ENCODE data around the gene PLP2.
"Not testable (repeated sequence)": the region's sequence is repeated elsewhere in the genome, so short reads cannot be mapped to it uniquely, and the experiment has no call there.

PLP2 gene, protein sequence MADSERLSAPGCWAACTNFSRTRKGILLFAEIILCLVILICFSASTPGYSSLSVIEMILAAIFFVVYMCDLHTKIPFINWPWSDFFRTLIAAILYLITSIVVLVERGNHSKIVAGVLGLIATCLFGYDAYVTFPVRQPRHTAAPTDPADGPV

DNA sequence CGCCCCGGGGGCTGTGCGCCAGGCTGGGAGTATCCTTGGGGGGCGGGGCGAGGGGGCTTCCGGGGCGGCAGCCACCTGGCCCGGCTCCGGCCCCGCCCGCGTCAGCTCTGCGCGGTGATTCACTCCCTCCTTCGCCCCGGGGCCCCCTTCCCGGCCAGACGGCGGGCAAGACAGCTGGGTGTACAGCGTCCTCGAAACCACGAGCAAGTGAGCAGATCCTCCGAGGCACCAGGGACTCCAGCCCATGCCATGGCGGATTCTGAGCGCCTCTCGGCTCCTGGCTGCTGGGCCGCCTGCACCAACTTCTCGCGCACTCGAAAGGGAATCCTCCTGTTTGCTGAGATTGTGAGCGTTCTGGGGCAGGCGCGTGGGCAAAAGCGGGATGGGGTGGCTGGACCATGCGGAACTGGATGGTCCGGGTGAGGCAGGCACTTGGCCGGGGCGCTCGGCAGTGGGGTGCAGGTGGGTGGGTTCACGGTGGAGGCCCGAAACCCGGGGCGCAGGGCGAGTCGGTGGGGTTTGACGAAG, at the start of gene PLP2:
TSS of gene PLP2 (plus strand) at position 147 of the 528 bp plus-strand sequence. CDS start at position 250, 103 bp downstream.
- DNase-seq: peak; percentile 81

DNA sequence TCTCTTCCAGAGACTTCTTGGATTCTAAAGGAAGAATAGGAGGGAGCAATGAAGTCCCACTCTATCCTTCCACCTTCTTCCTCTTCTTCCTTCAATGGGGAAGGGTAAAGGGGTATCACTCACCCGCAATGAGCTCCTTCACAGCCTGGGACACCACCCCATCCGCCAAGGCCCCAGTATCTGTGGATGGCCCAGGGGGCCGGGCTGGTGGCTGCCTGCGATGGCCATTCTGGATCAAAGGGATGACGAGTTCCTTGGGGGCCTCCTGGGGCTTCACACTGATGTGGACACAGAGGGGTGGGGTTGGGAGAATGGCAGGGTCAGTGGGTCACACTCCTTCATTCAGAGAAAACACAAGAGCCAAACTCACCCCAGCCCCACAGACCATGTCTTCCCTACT, 49.2 kb upstream of the PLP2 start:
- no peak for DNase-seq

DNA sequence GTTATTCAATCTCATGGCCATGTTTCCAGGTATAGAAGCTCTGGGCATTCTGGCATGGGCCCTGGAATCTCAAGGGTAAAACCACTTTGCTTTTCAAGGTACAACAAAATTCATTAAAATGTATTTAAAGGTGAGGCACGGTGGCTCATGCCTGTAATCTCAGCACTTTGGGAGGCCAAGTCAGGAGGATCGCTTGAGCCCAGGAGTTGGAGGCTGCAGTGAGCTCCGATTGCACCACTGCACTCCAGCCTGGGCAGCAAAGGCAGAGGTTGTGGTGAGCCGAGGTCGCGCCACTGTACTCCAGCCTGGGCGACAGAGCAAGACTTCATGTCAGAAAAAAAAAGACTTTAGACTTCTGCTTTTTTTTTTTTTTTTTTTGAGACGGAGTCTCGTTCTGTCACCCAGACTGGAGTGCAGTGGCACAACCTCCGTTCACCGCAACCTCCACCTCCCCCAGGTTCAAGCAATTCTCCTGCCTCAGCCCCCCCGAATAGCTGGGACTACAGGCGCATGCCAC, 43.9 kb upstream of the PLP2 start:
- not testable (repeated sequence) for DNase-seq

DNA sequence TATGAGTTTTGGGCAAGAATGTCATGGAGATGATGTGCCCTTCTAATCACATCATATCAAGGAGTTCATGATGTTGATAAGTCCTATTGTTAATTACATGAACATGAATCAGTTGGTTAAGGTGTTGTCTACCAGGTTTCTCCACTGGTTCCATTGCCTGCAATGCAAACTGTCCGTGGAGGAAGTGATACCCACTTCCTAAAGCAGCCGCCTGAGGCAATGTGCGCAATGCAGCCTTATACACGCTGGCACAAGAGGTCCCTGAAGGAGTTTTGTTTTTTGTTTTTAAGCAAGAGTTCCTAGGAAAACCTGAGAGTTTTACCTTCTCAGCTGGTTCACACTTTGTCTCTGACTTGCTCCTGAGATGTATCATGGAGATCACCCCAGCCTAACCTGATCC, 42.3 kb upstream of the PLP2 start:
- no peak for DNase-seq

DNA sequence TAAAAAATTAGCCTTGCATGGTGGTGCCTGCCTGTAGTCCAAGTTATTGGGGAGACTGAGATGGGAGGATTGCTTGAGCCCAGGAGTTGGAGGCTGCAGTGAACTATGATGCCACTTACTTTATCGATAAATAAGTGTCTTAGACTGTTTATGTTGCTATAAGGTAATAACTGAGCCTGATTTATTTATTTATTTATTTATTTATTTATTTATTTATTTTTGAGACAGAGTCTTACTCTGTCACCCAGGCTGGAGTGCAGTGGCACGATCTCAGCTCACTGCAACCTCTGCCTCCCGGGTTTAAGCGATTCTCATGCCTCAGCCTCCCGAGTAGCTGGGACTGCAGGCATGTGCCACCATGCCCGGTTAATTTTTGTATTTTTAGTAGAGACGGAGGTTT, 39.4 kb upstream of the PLP2 start:
- DNase-seq: not testable (repeated sequence)

DNA sequence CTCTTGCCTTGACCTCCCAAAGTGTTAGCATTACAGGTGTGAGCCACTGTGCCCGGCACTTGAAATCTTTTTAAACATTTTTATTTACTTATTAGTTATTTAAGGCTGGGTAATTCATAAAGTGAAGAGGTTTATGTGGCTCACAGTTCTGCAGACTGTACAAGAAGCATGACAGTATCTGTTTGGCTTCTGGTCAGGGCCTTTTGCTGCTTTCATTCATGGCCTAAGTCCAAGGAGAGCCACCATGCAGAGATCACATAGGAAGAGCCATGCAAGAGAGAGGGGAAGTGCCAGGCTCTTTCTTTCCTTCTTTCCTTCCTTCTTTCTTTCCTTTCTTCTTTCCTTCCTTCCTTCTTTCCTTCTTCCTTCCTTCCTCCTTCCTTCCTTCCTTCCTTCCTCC, 37.9 kb upstream of the PLP2 start:
- DNase-seq: no peak

DNA sequence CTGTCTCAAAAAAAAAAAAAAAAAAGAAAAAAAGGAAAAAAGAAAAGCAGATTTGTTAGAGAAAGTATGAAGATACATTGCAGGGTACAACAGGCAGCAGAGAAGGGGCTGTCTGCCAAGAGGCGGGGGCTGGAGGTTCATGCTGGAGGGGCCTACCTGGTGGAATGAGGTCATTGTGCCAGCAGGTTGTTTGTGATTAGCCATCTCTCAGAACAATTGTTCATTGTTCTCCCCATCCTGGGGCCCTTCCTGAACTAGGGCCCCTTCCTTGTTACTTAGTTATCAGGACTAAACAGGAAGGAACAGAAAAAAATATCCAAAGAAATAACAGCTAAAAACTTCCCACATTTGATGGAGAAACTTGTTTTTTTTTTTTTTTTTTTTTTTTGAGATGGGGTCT, 34.2 kb upstream of the PLP2 start:
- no peak for DNase-seq

DNA sequence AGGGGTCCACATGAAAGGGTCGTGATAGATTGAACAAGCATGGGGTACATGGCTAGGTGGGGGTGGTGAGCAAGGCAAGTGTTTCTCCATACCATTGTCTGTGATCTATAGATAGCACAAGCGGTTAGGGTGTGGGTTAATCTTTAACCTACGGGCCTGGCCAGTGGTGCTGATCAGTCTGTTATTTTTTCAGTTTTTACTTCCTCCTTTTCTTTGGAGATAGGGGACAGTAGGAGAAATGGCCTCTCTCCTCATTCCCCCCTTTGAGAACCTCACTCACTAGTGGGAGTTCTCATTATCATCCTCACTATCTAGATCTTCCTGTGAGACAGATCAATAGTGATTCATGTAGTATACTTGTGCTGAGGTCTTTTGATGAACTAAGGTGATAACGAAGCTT, 32.0 kb upstream of the PLP2 start:
- DNase-seq: no peak

DNA sequence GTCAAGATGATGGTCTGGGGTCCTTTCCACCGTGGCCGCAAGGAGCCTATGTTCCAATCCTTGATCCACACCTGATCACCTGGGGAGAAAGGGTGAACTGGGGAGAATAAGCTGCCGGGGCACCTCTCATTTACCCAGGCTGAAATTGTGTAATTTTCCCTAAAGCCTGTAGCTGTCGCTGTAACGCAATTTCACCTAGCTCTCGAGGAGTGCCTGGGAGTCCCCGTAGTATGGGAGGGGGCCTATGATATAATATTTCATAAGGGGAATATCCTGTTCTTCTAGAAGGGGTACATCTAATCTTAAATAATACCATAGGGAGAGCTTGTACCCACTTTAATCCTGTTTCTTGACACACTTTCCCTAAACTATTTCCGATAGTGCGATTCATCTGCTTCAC, 29.4 kb upstream of the PLP2 start:
- not testable (repeated sequence) for DNase-seq

DNA sequence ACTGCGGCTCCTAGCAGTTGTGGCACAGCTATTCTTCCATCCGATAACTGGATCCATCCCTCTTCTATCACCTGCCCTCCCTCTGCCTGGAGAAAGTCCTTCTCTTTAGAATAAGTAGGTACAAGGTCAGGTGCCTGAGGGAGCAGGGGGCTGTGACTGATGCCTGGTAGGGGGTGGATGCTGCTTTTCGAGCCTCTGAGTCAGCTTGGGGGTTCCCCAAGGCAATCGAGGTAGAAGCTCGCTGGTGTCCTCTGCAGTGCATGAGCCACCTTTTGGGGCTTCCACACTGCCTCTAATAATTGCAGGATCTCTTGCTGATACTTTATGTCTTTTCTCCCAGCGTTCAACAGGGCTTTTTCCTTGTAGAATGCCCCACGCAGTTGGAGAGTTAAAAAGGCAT, 28.5 kb upstream of the PLP2 start:
- DNase-seq: not testable (repeated sequence)

DNA sequence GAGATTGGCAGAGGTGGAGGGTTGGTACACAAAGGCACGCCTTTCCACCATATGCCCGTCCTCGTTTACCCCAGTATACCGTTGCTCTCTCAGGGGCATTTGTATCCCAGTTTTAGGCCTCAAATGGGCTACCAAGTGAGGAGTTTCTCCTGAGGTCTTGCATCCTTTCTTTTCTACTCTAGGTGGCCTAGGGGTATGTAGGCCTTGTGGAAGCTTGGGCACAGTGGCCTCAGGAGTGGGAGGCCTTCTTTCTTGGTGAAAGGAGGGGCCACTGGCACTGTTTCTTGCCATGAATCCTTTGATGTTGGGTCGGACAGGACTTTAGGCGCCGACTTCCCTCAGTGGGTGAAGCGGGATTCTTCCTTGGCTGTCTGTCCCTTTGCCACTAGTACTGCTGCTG, 24.4 kb upstream of the PLP2 start:
- DNase-seq: no peak

DNA sequence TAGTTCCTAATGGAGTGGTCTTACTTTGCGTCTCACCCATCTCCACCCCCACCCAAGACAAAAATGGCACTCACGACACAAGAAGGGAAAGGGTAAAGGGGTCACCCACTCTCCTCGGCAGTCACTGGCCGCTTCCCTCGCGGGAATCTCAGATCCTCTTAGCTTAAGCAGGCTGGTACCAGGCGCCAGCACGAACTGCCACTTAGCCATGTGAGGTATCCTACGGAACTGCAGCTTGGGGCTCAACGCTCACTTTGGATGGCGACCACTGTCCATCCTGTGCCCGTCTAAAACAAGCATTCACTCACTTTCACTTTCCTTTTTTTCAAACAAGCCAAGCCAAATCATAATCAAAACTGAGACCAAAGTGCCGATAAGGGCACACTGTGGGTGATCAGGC, 23.8 kb upstream of the PLP2 start:
- DNase-seq: no peak

DNA sequence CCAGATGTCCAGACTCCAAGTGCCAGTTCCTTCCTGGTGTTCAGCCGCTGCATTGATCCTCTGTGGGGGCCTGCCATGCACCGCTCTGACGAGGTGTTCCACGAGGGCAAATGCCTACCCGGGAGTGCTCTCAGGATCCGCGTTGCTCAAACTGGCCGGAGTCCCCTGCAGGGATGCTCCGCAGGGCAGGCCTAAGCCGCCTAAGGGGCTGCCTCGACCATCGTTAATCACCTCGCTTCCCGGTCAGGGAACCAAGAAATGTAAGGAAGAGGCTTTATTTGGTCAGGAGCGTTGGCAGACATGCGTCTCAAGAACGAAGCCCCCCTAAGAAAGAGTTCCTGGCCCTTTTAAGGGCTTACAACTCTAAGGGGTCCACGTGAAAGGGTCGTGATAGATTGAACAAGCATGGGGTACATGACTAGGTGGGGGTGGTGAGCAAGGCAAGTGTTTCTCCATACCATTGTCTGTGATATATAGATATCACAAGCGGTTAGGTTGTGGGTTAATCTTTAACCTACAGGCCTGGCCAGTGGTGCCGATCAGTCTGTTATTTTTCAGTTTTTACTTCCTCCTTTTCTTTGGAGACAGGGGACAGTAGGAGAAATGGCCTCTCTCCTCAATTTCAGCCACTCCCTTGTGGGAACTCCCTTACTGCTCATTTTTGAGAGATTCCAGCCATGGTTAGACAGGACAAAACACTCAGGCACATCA, 23.2 kb upstream of the PLP2 start:
- DNase-seq: not testable (repeated sequence)

DNA sequence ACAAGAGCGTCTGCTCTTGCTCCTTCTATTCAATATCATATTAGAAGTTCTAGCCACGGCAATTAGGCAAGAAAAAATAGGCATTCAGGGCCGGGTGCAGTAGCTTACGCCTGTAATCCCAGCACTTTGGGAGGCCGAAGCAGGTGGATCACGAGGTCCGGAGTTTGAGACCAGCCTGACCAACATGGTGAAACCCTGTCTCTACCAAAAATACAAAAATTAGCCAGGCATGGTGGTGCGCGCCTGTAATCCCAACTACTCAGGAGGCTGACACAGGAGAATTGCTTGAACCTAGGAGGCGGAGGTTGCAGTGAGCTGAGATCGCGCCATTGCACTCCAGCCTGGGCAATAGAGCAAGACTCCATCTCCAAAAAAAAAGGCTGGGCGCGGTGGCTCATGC, 22.4 kb upstream of the PLP2 start:
- not testable (repeated sequence) for DNase-seq

DNA sequence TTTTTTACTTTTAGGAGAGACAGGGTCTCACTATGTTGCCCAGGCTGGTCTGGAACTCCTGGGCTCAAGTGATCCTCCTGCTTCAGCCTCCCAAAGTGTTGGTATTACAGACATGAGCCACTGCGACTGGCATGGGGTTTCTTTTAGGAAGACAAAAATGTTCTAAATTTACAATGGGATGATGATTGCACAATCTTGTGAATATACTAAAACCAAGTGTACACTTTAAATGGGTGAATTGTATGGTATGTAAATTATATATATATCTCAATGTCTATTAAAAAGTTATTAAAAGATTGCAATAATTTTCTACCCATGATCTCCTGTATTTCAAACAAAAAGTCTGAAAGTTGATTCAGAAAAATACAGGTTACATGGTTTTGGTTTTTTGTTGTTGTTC, 18.2 kb upstream of the PLP2 start:
- no peak for DNase-seq

DNA sequence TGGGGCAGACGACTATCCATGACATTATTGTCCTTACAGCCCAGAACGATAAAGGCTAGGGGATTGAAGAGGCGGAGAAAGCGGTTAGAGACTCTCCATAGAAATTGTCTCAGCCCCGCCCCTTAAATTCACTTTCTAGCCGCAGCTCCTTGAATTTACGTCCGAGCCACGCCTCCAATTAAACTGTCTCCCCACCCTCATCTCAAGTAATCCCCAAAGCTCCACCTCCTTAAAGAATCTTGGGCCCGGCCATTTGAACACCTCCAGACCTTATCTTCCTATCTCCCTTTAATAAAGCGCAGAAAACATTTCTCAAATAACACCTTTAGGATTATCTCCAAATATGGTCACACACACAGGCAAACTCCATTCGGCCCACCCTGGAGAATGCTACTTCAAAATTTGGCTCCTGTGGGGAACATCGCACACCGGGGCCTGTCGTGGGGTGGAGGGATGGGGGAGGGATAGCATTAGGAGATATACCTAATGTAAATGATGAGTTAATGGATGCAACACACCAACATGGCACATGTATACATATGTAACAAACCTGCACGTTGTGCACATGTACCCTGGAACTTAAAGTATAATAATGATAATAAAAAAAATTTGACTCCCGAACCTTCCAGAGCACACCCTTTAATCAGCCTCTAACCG, 16.3 kb upstream of the PLP2 start:
- DNase-seq: no peak

DNA sequence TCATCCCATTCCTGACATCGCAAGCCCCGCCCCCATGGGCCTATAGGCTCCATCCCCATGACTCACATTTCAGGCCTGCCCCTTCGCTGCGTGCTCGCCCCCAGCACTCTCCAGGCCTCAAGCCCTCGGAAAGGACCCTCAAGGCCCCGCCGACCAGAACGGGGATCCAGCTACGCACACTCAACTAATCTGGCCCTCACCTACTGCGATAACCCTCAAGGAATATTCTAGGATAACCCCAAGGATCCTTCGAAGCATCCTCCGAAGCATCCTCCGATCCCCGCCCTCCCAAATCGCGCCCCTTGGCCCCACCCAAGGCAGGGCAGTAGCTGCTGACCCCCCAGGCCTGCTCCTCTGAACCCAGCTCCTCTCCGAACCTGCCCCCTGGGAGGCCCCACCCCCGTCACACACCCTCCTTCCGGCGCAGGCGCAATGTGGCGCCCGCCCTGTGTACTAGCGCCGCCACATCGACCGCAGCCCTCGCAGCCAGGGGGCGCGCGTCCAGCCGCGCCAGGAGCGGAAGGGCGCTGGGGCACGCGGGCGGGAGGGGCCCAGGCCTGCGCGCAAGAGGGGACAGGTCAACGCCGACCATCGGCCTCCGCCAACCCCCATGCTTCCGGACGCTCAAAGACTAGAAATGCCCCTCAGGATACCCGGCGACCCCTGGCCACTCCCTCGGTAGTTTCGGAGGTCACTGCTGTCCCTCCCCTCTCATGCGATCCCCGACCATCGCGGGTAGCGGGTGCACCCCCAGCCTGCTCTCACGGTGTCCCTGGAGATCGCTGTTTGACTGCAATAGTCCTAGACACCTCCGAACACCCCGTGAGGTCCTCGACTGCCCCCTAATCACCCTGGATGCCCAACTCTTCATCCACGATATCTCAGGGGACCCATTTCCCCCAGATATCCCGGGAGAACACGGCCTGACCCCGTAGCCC, 15.5 kb upstream of the PLP2 start:
- DNase-seq: peak; percentile 91

DNA sequence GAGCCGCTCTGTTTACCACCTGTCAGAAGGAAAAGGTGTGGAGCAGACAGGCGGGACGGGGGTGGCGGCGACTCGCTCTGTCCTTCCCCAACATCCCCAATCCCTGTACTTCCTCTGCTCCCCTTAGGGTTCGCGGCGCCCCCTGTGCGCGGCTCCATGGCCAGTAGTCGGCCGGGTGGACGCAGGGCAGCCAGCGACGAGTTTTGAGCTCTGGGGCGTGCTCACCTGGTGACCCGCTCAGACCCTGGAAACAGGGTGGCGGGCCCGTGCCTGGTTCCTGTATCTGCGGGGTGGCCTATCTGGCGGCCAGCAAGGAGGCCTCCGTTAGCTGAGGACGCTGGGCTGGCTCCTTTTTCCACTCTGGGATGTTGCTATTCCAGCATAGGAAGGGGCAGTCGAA, 14.5 kb upstream of the PLP2 start:
- no peak for DNase-seq

DNA sequence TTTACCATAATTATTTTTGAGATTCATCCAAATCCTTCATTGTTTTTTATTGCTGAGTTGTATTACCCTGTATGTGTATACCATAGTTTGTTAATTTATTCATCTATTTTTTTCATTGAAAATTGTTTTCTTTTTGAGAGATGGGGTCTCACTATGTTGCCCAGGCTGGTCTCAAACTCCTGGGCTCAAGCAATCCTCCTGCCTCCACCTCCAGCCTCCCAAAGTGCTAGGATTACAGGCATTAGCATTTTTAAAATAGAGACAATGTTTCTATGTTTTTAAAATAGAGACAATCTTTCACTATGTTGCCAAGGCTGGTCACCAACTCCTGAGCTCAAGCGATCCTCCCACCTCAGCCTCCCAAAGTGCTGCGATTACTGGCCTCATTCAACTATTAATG, 10.8 kb upstream of the PLP2 start:
- no peak for DNase-seq

DNA sequence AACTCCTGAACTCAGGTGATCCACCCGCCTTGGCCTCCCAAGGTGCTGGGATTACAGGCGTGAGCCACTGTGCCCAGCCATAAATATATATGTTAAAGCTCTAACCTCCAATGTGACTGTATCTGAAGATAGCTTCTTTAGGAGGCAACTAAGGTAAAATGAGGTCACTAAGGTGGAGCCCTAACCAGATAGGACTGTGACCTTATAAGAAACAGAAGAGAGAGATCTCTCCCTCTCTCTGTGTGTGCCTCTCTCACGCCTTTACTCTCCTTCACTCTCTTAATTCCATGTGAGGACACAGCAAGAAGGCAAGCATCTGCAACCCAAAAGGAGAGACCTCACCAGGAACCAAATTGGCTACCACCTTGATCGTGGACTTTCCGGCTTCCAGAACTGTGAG, 10.1 kb upstream of the PLP2 start:
- no peak for DNase-seq

DNA sequence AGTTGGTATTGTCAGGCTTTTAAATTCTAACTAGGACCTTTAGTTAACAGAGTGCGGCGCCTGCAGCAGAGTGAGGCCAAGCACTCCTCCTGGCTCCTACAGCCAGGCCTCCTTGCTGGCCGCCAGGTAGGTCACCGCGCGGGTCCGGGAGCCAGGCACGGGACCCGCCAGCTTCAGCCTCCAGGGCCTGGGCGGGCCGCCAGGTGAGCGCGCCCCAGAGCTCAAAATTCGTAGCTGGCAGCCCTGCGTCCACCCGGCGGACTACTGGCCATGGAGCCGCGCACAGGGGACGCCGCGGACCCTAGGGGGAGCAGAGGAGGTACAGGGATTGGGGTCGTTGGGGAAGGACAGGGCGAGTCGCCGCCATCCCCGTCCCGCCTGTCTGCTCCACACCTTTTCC, 9.1 kb upstream of the PLP2 start, which contains the start of gene MAGIX:
TSS of gene MAGIX (plus strand) at position 139 of the 400 bp plus-strand sequence. CDS start at position 271, 132 bp downstream.
- no peak for DNase-seq

DNA sequence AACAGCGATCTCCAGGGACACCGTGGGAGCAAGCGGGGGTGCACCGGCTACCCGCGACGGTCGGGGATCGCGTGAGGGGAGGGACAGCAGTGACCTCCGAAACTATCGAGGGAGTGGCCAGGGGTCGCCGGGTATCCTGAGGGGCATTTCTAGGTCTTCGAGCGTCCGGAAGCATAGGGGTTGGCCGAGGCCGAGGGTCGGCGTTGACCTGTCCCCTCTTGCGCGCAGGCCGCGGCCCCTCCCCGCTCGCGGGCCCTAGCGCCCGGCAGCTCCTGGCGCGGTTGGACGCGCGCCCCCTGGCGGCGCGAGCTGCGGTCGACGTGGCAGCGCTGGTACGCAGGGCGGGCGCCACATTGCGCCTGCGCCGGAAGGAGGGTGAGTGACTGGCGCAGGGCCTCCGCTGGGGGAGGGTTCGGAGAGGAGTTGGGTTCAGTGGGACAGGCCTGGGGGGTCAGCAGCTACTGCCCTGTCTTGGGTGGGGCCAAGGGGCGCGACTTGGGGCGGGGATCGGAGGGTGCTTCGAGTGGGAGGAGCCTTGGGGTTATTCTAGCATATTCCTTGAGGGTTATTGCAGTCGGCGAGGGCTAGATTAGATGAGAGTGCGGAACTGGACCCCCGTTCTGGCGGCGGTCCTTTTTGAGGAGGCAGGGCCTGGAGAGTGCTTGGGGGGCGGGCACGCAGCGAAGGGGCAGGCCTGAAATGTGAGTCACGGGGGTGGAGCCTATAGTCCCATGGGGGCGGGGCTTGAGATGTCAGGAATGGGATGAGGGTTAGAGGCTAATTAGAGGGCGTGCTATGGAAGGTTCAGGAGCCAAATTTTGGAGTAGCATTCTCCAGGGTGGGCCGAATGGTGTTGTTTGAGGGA, 7.9 kb upstream of the PLP2 start:
- peak; percentile 88 for DNase-seq
